Hepatocyte (in vitro differentiated cells): ENCODE data around the gene NINJ2. TPM values are rescaled to one million over a fixed set of nuclear protein-coding genes. Genes with fewer than 3 reads are reported as not detected.

ENCODE experiments used
- DNase-seq: peaks from one replicate; pipeline ENCODE4 v3.0.0-alpha.2; 2016; ENCODE audit warnings: low spot score
- H2AFZ ChIP-seq: fragments of 200-600 bp; sonication (generic); 2 replicates; pipeline ENCODE4 v1.6.0; 2016; ENCODE audit warnings: antibody characterized with exemption, mild to moderate bottlenecking
- H3K27ac ChIP-seq: fragments of 200-600 bp; sonication (generic); 2 replicates; pipeline ENCODE4 v1.5.1; 2016; ENCODE audit warnings: mild to moderate bottlenecking
- H3K27me3 ChIP-seq: fragments of 200-600 bp; sonication (generic); 2 replicates; pipeline ENCODE4 v1.6.1; 2016
- H3K36me3 ChIP-seq: fragments of 200-600 bp; sonication (generic); replicated peaks from 2 replicates; pipeline ENCODE4 v1.5.1; 2016; ENCODE audit warnings: low read depth; ENCODE audit not compliant: insufficient read depth
- H3K4me1 ChIP-seq: fragments of 200-600 bp; sonication (generic); 2 replicates; pipeline ENCODE4 v1.5.1; 2016; ENCODE audit warnings: mild to moderate bottlenecking, moderate library complexity; ENCODE audit not compliant: insufficient read depth
- H3K4me2 ChIP-seq: fragments of 200-600 bp; sonication (generic); 2 replicates; pipeline ENCODE4 v1.6.0; 2016
- H3K4me3 ChIP-seq: fragments of 200-600 bp; sonication (generic); 2 replicates; pipeline ENCODE4 v1.5.1; 2016; ENCODE audit warnings: mild to moderate bottlenecking
- H3K79me2 ChIP-seq: fragments of 200-600 bp; sonication (generic); 2 replicates; pipeline ENCODE4 v1.6.0; 2017; ENCODE audit warnings: mild to moderate bottlenecking
- H3K9me2 ChIP-seq: fragments of 200-600 bp; sonication (generic); replicated peaks from 2 replicates; pipeline ENCODE4 v1.6.0; 2017; ENCODE audit warnings: mild to moderate bottlenecking; ENCODE audit not compliant: insufficient read depth
- H3K9me3 ChIP-seq: fragments of 200-600 bp; sonication (generic); 2 replicates; pipeline ENCODE4 v1.5.1; 2016; ENCODE audit warnings: low read depth, mild to moderate bottlenecking
- H4K20me1 ChIP-seq: fragments of 200-600 bp; sonication (generic); 2 replicates; pipeline ENCODE4 v1.6.0; 2016; ENCODE audit warnings: mild to moderate bottlenecking; ENCODE audit not compliant: insufficient read depth, poor library complexity, severe bottlenecking
- EZH2 ChIP-seq: fragments of 200-600 bp; sonication (generic); IDR thresholded peaks from 2 replicates; pipeline ENCODE4 v1.6.1; 2016; ENCODE audit warnings: antibody characterized with exemption, mild to moderate bottlenecking, borderline replicate concordance
- EZH2phosphoT487 ChIP-seq: fragments of 200-600 bp; sonication (generic); IDR thresholded peaks from one replicate; pipeline ENCODE4 v1.6.1; 2018; ENCODE audit warnings: antibody characterized with exemption, mild to moderate bottlenecking, low read depth, moderate library complexity; ENCODE audit not compliant: unreplicated experiment, severe bottlenecking
- WGBS: methylation state at CpG from one replicate; pipeline ENCODE4 v1.1.6; 2016; ENCODE audit warnings: low lambda C conversion rate; ENCODE audit errors: missing lambda C conversion rate; 5-methylcytosine and 5-hydroxymethylcytosine counted together
- polyA plus RNA-seq: library from polyadenylated mRNA; unstranded; fragments of >200 nt; fragmentation: Nextera tagmentation; extraction: Ambion mirVana; gene quantifications from 2 replicates; pipeline ENCODE4 v1.2.1, GENCODE V29; 2016
- total RNA-seq: library from RNA; depleted of rRNA; stranded (reverse); fragments of >200 nt; gene quantifications from 2 replicates; pipeline ENCODE4 v1.2.3, GENCODE V29; 2014
- TF ChIP-seq, protein P1 (sequence below): fragments of 200-600 bp; sonication (generic); IDR thresholded peaks from 2 replicates; pipeline ENCODE4 v1.5.1; 2016; ENCODE audit warnings: antibody characterized with exemption, mild to moderate bottlenecking; ENCODE audit not compliant: poor library complexity

Gene NINJ2
- total and polyA plus RNA-seq, 2 experiments from 2014 or later, result 0.70 to 2.1 TPM

DNA sequence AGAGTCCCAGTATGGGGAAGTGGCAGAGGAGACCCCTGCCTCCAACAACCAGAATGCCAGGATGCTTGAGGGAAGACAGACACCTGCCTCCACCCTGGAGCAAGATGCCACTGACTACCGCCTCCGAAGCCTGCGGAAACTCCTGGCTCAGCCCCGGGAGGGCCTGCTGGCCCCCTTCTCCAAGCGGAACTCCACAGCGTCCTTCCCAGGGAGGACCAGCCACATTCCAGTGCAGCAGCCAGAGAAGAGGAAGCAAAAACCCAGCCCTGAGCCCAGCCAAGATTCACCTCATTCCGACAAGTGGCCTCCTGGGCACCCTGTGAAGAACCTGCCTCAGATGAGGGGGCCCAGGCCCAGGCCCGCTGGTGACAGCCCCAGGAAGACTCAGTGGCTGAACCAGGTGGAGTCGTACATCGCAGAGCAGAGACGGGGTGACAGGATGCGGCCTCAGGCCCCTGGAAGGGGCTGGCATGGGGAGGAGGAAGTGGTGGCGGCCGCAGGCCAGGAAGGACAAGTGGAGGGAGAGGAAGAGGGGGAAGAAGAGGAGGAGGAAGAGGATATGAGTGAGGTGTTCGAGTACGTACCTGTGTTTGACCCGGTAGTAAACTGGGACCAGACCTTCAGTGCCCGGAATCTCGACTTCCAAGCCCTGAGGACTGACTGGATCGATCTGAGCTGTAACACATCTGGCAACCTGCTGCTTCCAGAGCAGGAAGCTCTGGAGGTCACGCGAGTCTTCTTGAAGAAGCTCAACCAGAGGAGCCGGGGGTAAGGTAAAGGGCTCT, 109.8 kb downstream of the NINJ2 start:
- no peak for DNase-seq

DNA sequence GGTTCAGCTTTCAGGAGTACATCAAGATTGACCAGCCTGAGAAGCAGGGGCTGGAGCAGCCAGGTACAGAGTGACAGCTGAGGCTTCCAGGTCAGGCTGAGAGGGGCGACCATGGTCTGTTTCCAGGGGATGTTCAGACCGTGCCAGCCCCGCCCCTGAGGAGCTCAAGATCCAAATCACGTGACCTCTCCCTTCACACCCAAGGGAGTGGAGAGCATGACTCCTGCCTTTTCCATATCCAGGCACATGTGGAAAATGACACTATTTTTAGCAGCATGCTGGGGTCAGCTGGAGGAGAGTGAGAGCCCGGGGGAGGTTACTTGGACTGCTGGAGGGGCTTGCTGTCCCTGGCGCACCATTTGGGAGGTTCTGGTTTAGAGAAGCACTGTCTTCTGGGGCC, 110.8 kb downstream of the NINJ2 start:
- Histone ChIP-seq H3K9me2 (no peaks in the 10 kb centered on the region), H2AFZ (no peak overlapping the region), H3K27ac (no peak overlapping the region), H3K4me1 (no peaks in the 10 kb centered on the region), H3K79me2 (no peaks in the 10 kb centered on the region), H3K36me3 (no peaks in the 10 kb centered on the region), H4K20me1 (no peaks in the 10 kb centered on the region), H3K9me3 (no peaks in the 10 kb centered on the region), H3K4me3 (no peak overlapping the region), H3K27me3 (no peaks in the 10 kb centered on the region), H3K4me2 (no peak overlapping the region)
- 87% methylated on average over 6 of the region's 6 CpGs for WGBS
- DNase-seq, result no peak
- TF ChIP-seq EZH2phosphoT487 (no peak), EZH2 (no peak)
- TF ChIP-seq, protein P1, sequence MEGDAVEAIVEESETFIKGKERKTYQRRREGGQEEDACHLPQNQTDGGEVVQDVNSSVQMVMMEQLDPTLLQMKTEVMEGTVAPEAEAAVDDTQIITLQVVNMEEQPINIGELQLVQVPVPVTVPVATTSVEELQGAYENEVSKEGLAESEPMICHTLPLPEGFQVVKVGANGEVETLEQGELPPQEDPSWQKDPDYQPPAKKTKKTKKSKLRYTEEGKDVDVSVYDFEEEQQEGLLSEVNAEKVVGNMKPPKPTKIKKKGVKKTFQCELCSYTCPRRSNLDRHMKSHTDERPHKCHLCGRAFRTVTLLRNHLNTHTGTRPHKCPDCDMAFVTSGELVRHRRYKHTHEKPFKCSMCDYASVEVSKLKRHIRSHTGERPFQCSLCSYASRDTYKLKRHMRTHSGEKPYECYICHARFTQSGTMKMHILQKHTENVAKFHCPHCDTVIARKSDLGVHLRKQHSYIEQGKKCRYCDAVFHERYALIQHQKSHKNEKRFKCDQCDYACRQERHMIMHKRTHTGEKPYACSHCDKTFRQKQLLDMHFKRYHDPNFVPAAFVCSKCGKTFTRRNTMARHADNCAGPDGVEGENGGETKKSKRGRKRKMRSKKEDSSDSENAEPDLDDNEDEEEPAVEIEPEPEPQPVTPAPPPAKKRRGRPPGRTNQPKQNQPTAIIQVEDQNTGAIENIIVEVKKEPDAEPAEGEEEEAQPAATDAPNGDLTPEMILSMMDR, result no peak

More for the DNA sequence above, 109.8 kb downstream of the NINJ2 start:
- no peaks in the 10 kb centered on the region for H3K9me3 ChIP-seq
- no peaks in the 10 kb centered on the region for H4K20me1 ChIP-seq
- no peaks in the 10 kb centered on the region for H3K4me1 ChIP-seq
- no peak overlapping the region for H3K4me3 ChIP-seq
- H2AFZ ChIP-seq, result no peak overlapping the region
- H3K9me2 ChIP-seq, result no peaks in the 10 kb centered on the region
- H3K27me3 ChIP-seq, result no peaks in the 10 kb centered on the region
- H3K79me2 ChIP-seq, result no peaks in the 10 kb centered on the region
- H3K27ac ChIP-seq, result no peak overlapping the region
- no peaks in the 10 kb centered on the region for H3K36me3 ChIP-seq
- no peak for TF ChIP-seq EZH2
- TF ChIP-seq, protein P1, result no peak
- no peak for TF ChIP-seq EZH2phosphoT487
- WGBS, result 93% methylated on average over 23 of the region's 23 CpGs
- no peak overlapping the region for H3K4me2 ChIP-seq

DNA sequence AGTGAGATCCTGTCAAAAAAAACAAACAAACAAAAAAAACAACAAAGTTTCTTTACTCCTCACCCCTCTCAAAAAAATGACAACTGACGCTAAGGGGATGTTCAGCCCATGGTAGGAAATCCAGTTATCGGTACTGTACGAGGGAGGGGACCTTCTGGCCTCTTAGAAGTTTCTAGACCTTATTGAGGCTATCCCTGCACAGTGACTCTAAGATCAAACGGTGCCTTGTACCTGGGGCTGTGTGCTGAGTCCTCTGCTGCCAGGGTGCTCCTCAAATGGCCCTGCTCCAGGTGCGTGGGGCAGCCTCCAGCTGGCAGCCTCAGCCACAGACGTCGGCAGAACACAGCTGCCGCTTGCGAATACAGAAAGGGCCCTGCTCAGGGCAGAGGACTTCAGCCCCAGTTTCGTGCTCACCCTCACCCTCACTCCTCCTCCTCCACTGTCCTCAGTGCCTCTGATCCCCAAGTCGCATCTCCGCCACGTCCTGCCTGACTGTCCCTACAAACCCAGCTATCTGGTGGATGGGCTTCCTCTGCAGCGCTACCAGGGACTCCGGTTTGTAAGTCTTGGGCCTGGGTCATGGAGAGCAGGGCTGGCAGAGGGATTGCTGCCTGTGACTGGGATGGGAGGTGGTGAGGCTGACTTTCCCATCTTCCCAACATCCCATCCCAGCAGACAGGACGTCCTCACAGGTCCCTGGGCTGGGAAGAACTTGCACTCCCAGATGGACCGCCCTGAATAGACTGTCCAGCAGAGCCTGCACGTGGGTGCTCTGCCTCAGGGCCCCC, 112.6 kb downstream of the NINJ2 start:
- Histone ChIP-seq H3K27me3 (no peaks in the 10 kb centered on the region), H3K4me1 (no peaks in the 10 kb centered on the region), H2AFZ (no peak overlapping the region), H3K9me3 (no peaks in the 10 kb centered on the region), H3K27ac (no peak overlapping the region), H3K4me3 (no peak overlapping the region), H3K79me2 (no peaks in the 10 kb centered on the region), H3K4me2 (no peak overlapping the region), H3K9me2 (no peaks in the 10 kb centered on the region), H3K36me3 (no peaks in the 10 kb centered on the region), H4K20me1 (no peaks in the 10 kb centered on the region)
- 90% methylated on average over 18 of the region's 18 CpGs for WGBS
- DNase-seq, result no peak
- TF ChIP-seq EZH2 (no peak), EZH2phosphoT487 (no peak)
- TF ChIP-seq, protein P1, result no peak
